Parathyroid adenoma (tissue), 2 donors: ENCODE results near the gene ADGRL4.

Experiments
- H2AFZ ChIP-seq: fragments of 300-600 bp; sonication (generic); one replicate; pipeline ENCODE4 v1.7.0; 2017; ENCODE audit warnings: antibody characterized with exemption, mild to moderate bottlenecking
- H3K27ac ChIP-seq: fragments of 300-600 bp; sonication (generic); one replicate; pipeline ENCODE4 v1.7.0; 2017
- H3K27me3 ChIP-seq: fragments of 300-600 bp; sonication (generic); one replicate; pipeline ENCODE4 v1.7.0; 2017; ENCODE audit warnings: low read length; ENCODE audit not compliant: control insufficient read depth, insufficient read depth
- H3K36me3 ChIP-seq: fragments of 300-600 bp; sonication (generic); one replicate; pipeline ENCODE4 v1.7.0; 2017; ENCODE audit warnings: low read length; ENCODE audit not compliant: control insufficient read depth, insufficient read depth
- H3K4me1 ChIP-seq: fragments of 300-600 bp; sonication (generic); one replicate; pipeline ENCODE4 v1.7.0; 2017; ENCODE audit warnings: control low read depth
- H3K4me2 ChIP-seq: fragments of 300-600 bp; sonication (generic); one replicate; pipeline ENCODE4 v1.7.0; 2017; ENCODE audit warnings: low read length
- H3K4me3 ChIP-seq: fragments of 300-600 bp; sonication (generic); one replicate; pipeline ENCODE4 v1.7.0; 2017; ENCODE audit warnings: low read depth, low read length
- H3K79me2 ChIP-seq: fragments of 300-600 bp; sonication (generic); one replicate; pipeline ENCODE4 v1.7.0; 2017; ENCODE audit warnings: control low read depth
- H3K9ac ChIP-seq: fragments of 300-600 bp; sonication (generic); one replicate; pipeline ENCODE4 v1.7.0; 2017; ENCODE audit warnings: mild to moderate bottlenecking
- H3K9me3 ChIP-seq: fragments of 300-600 bp; sonication (generic); one replicate; pipeline ENCODE4 v1.7.0; 2017; ENCODE audit warnings: low read length; ENCODE audit not compliant: control insufficient read depth
- CTCF ChIP-seq: fragments of 300-600 bp; sonication (generic); IDR thresholded peaks from one replicate; pipeline ENCODE4 v1.7.0; 2017; ENCODE audit warnings: antibody characterized with exemption, mild to moderate bottlenecking
- donor health status: primary hyperparathyroidism.

Gene ADGRL4

DNA sequence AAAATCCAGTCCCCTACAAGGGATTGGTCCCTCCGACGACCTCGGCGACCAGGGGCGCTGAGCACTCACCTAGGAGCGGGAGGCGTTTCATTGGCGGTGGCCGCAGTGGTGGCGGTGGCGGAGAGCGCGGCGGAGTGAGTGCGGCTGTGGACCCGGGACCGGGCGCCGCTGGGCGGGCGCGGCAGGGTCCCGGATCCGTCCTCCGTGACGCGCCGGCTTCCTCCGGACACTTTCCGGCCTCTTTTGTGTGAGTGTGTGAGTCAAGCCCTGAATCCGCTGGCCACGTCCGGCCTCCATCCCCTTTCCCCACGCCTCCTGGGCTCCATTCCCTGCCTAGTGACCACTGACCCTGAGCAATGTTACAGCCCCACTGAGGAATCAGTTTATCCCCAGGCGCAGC lies at the start of gene ADGRL4:
Gene ADGRL4 (minus strand): TSS at position 167 of the 400 bp plus-strand sequence. CDS start 76 bp downstream, at position 91.
- H3K79me2 ChIP-seq, result no peaks in the 10 kb centered on the region
- H3K27me3 ChIP-seq, result no peaks in the 10 kb centered on the region
- peak within 1 kb of the TSS; percentile 67 for H3K27ac ChIP-seq
- no peaks in the 10 kb centered on the region for H3K36me3 ChIP-seq
- no peak for TF ChIP-seq CTCF
- no peak within 1 kb of the TSS for H3K9ac ChIP-seq
- no peak within 1 kb of the TSS for H2AFZ ChIP-seq
- H3K4me2 ChIP-seq, result no peak within 1 kb of the TSS
- peak within 1 kb of the TSS; percentile 27 for H3K4me3 ChIP-seq
- H3K4me1 ChIP-seq, result no peaks in the 10 kb centered on the region
- H3K9me3 ChIP-seq, result no peaks in the 10 kb centered on the region

GRCh38 chr1:79055856-79056255 lies 49.3 kb upstream of the ADGRL4 start:
- H3K27ac ChIP-seq, result no peak overlapping the region
- no peaks in the 10 kb centered on the region for H3K9me3 ChIP-seq
- TF ChIP-seq CTCF, result no peak
- H3K79me2 ChIP-seq, result no peaks in the 10 kb centered on the region
- H2AFZ ChIP-seq, result no peak overlapping the region
- no peak overlapping the region for H3K4me3 ChIP-seq
- H3K27me3 ChIP-seq, result no peaks in the 10 kb centered on the region
- H3K9ac ChIP-seq, result no peak overlapping the region
- H3K4me1 ChIP-seq, result no peaks in the 10 kb centered on the region
- no peak overlapping the region for H3K4me2 ChIP-seq
- no peaks in the 10 kb centered on the region for H3K36me3 ChIP-seq

DNA sequence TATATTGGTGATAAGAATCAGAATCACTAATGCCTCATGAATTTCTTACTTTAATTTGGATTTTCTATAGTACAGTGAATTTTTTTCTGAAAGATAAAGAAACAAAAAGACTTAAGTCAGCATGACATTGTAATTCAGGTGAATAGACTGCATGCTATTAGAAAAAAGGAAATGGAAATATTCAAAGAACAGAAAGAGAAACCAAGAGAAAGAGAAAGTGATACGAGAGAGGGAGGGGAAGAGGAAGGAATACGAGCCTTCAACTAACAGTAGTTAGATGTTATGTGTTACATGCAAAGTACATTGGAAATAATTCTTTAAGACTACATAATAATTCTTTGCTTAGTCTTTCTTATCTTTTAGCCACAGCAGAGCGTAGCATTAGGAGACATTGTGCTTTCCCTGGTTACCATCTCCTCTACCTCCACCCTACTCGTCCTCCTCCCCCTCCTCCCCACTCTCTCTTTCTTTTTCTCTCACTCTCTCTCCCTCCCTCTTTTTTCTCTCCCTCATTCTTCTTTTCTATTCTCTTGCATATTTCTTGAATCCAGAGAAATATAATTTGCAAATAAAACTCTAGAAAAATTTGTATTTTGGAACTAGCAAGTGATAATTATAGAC lies 46.4 kb upstream of the ADGRL4 start:
- Histone ChIP-seq H3K9ac (no peak overlapping the region), H3K4me1 (no peaks in the 10 kb centered on the region)
- TF ChIP-seq CTCF, result no peak

DNA sequence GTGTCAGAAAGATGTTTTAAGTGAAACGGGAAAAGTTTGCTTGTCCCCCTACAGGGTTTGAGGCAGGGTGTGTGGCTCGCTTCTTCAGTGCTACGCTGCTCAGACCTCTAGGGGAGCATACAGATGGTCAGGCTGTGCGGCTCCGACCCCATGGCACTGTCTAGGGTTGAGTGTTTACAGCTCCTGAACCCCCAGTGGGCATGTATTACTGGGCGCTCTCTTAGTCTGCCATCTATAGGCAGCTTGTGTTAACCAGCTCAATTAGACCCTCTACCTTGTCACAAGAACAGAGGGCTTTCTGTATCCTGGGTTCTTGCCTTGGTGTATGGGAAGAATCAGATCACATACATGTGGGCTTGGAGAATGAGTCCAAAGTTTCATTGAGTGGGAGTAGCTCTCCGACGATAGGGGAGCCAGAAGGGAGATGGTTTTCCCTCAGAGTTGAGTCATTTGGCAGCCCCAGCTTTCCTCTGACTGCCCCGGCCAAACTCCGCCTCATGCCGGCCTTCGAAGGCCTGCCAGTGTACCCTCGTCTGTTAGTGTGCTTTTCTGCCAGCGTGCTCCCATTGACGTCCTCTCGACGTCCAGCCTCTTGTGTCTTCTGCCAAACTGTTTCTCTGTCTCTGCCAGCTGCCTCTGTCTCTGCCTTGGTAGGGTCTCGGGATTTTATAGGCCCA lies 38.6 kb upstream of the ADGRL4 start:
- TF ChIP-seq CTCF, result no peak
- H3K4me2 ChIP-seq, result no peak overlapping the region
- no peak overlapping the region for H2AFZ ChIP-seq
- no peak overlapping the region for H3K4me3 ChIP-seq
- no peak overlapping the region for H3K9ac ChIP-seq
- H3K27me3 ChIP-seq, result no peaks in the 10 kb centered on the region
- H3K79me2 ChIP-seq, result no peaks in the 10 kb centered on the region
- H3K36me3 ChIP-seq, result no peaks in the 10 kb centered on the region
- no peak overlapping the region for H3K27ac ChIP-seq
- H3K4me1 ChIP-seq, result no peaks in the 10 kb centered on the region
- no peaks in the 10 kb centered on the region for H3K9me3 ChIP-seq

More for the DNA sequence above, 46.4 kb upstream of the ADGRL4 start:
- H2AFZ ChIP-seq, result no peak overlapping the region
- H3K36me3 ChIP-seq, result no peaks in the 10 kb centered on the region
- no peaks in the 10 kb centered on the region for H3K27me3 ChIP-seq
- no peak overlapping the region for H3K27ac ChIP-seq
- H3K9me3 ChIP-seq, result no peaks in the 10 kb centered on the region
- no peaks in the 10 kb centered on the region for H3K79me2 ChIP-seq
- H3K4me2 ChIP-seq, result peak overlapping the region; percentile 35
- peak overlapping the region; percentile 37 for H3K4me3 ChIP-seq

DNA sequence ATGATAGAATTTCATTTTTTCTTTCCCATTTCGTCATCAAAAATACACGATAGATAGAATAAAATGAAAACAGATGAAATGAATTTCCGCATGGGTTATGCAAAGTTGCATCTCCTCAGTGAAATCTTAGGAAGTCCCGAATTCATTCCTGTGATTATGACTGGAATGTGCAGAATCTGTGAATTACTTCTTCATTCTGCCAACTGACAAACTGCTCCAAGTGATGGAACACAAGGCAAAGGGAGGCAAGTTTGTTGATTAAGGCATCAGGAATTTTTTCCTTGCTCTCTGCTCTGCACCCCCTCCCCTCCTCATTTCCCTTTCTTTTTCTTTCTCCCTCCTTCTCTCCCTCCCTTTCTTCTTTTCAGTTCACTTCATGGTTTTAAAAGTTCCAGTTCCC lies 37.0 kb upstream of the ADGRL4 start:
- no peaks in the 10 kb centered on the region for H3K79me2 ChIP-seq
- no peak overlapping the region for H3K9ac ChIP-seq
- no peak overlapping the region for H2AFZ ChIP-seq

More for the DNA sequence above, 37.0 kb upstream of the ADGRL4 start:
- Histone ChIP-seq H3K9me3 (no peaks in the 10 kb centered on the region), H3K4me3 (no peak overlapping the region), H3K4me2 (no peak overlapping the region), H3K36me3 (no peaks in the 10 kb centered on the region), H3K27me3 (no peaks in the 10 kb centered on the region), H3K4me1 (no peaks in the 10 kb centered on the region), H3K27ac (no peak overlapping the region)
- TF ChIP-seq CTCF, result no peak
